GM12878 (cell line): ENCODE results near the gene EIF5. TPM values are rescaled to one million over a fixed set of nuclear protein-coding genes. Genes with fewer than 3 reads are reported as not detected.

Experiments used
- ATAC-seq: fragments of 200-7000 bp; cut with Tn5 transposase; 3 replicates; pipeline ENCODE4 v1.9.1; 2020; ENCODE audit warnings: mild to moderate bottlenecking, moderate library complexity
- BruUV-seq: library from RNA; stranded (reverse); fragments of 400-500 nt; replicated peaks from 2 replicates; lab custom pipeline; 2021; lab: Mats Ljungman, UMichigan
- CTCF ChIA-PET: fragments of 300-600 bp; sonication (Branson Sonifier 250); formaldehyde crosslinking; extraction: SDS; loops from one replicate; lab custom pipeline; 2021; ENCODE audit warnings: inconsistent platforms; lab: Yijun Ruan, JAX
- POLR2A ChIA-PET: fragments of 350-600 bp; formaldehyde crosslinking; extraction: SDS; loops from one replicate; lab custom pipeline; 2021; ENCODE audit warnings: inconsistent platforms; lab: Charles Lee
- RAD21 ChIA-PET: fragments of 300-600 bp; sonication (Branson Sonifier 250); formaldehyde crosslinking; loops from one replicate; lab custom pipeline; 2023; ENCODE audit warnings: antibody characterized with exemption; ENCODE audit not compliant: unreplicated experiment; lab: Charles Lee
- SMC1A ChIA-PET: fragments of 300-600 bp; sonication (Branson Sonifier 250); formaldehyde crosslinking; loops from one replicate; lab custom pipeline; 2023; ENCODE audit not compliant: unreplicated experiment, uncharacterized antibody; lab: Charles Lee
- DNase-seq: peaks from one replicate; pipeline ENCODE4 v3.0.0-alpha.2; 2011; ENCODE audit warnings: low read depth, low spot score
- FAIRE-seq: peaks from 3 replicates; lab custom pipeline; 2011; peaks lifted over from hg19 to GRCh38; lab: Jason Lieb, UNC
- H2AFZ ChIP-seq: 2 replicates; pipeline ENCODE4 v1.6.0; 2011; ENCODE audit warnings: low read depth, low read length, control low read depth; ENCODE audit not compliant: control insufficient read depth
- H3K27ac ChIP-seq: 2 replicates; pipeline ENCODE4 v1.5.1; 2011; ENCODE audit warnings: control low read depth; ENCODE audit not compliant: control insufficient read depth, insufficient read depth
- H3K27me3 ChIP-seq, 2 experiments: replicated peaks in 1 of 2; 2 replicates each; pipeline versions ENCODE4 v1.6.0 to v1.6.1; 2011; ENCODE audit warnings: low read length in 1 of 2; ENCODE audit not compliant: control insufficient read depth in 2 of 2, insufficient read depth in 2 of 2
- H3K36me3 ChIP-seq, 2 experiments: 2 replicates each; pipeline ENCODE4 v1.5.1; 2011; ENCODE audit warnings: low read length in 1 of 2; ENCODE audit not compliant: control insufficient read depth in 2 of 2, insufficient read depth in 2 of 2
- H3K4me1 ChIP-seq: 2 replicates; pipeline ENCODE4 v1.6.1; 2011; ENCODE audit warnings: mild to moderate bottlenecking, low read length, moderate library complexity, mixed read lengths; ENCODE audit not compliant: control insufficient read depth, insufficient read depth
- H3K4me2 ChIP-seq: 2 replicates; pipeline ENCODE4 v1.6.0; 2011; ENCODE audit warnings: control low read depth; ENCODE audit not compliant: control insufficient read depth, insufficient read depth
- H3K4me3 ChIP-seq: fragments of 200-600 bp; sonication (generic); 2 replicates; pipeline ENCODE4 v1.5.1; 2016
- H3K79me2 ChIP-seq: 2 replicates; pipeline ENCODE4 v1.6.0; 2011; ENCODE audit warnings: low read length; ENCODE audit not compliant: control insufficient read depth, insufficient read depth
- H3K9ac ChIP-seq: 2 replicates; pipeline ENCODE4 v1.8.0; 2011; ENCODE audit warnings: low read length, control low read depth, mixed read lengths; ENCODE audit not compliant: control insufficient read depth, insufficient read depth
- H3K9me3 ChIP-seq: replicated peaks from 3 replicates; pipeline ENCODE4 v1.5.1; 2011; ENCODE audit warnings: mild to moderate bottlenecking, low read length; ENCODE audit not compliant: control insufficient read depth, insufficient read depth
- H4K20me1 ChIP-seq: 2 replicates; pipeline ENCODE4 v1.6.0; 2011; ENCODE audit not compliant: control insufficient read depth, insufficient read depth
- BMI1 ChIP-seq: fragments of 450-650 bp; IDR thresholded peaks from 2 replicates; pipeline ENCODE4 v1.6.1; 2016; ENCODE audit warnings: mild to moderate bottlenecking, moderate library complexity, borderline replicate concordance
- E2F4 ChIP-seq: IDR thresholded peaks from 2 replicates; pipeline ENCODE4 v1.6.1; 2012; ENCODE audit warnings: low read depth, low read length, improper control_type of control experiment
- MTA3 ChIP-seq: IDR thresholded peaks from 2 replicates; pipeline ENCODE4 v1.6.1; 2012; ENCODE audit warnings: low read length, inconsistent platforms, borderline replicate concordance
- SP1 ChIP-seq: IDR thresholded peaks from one replicate; pipeline ENCODE4 v1.6.1; 2011; ENCODE audit warnings: low read depth, low read length
- SREBF2 ChIP-seq: IDR thresholded peaks from 2 replicates; pipeline ENCODE4 v1.6.1; 2012; ENCODE audit warnings: mild to moderate bottlenecking, low read length
- TARDBP ChIP-seq: IDR thresholded peaks from 2 replicates; pipeline ENCODE4 v1.6.1; 2016; ENCODE audit warnings: borderline replicate concordance
- ZBTB33 ChIP-seq: fragments of 450-650 bp; IDR thresholded peaks from 2 replicates; pipeline ENCODE4 v1.6.1; 2017; ENCODE audit warnings: mild to moderate bottlenecking
- WGBS: methylation state at CpG from one replicate; pipeline ENCODE4 v1.1.6; 2016; ENCODE audit warnings: low lambda C conversion rate; ENCODE audit not compliant: insufficient replicate concordance, insufficient coverage; ENCODE audit errors: missing lambda C conversion rate; 5-methylcytosine and 5-hydroxymethylcytosine counted together
- in situ Hi-C: fragments of 300-500 bp; cut with MboI; formaldehyde crosslinking; loops from 9 replicates; pipeline ENCODE4 v1.14.3; 2018; ENCODE audit warnings: mixed read lengths
- intact Hi-C: fragments of 100-400 bp; cut with micrococcal nuclease; formaldehyde crosslinking; loops from one replicate; pipeline ENCODE4 v1.14.2; 2022; ENCODE audit not compliant: unreplicated experiment
- polyA plus RNA-seq, 11 experiments: library from polyadenylated mRNA; depleted of rRNA in 4 of 11; unstranded in 6 of 11; stranded (reverse) in 5 of 11; fragments of >200 nt; fragmentation: Nextera tagmentation in 4 of 11; fragmentation: Illumina TruSeq in 1 of 11; extraction: Ambion mirVana in 4 of 11; extraction: Trizol in 1 of 11; gene quantifications; 1 replicate in 1 of 11; 2 replicates in 10 of 11; pipeline versions ENCODE4 v1.2.1 to v1.2.3, GENCODE V29; 2011 to 2016; ENCODE audit warnings: inconsistent platforms in 2 of 11, missing spikeins in 2 of 11, low read depth in 1 of 11
- total RNA-seq, 4 experiments: library from RNA; depleted of rRNA in 3 of 4; stranded (reverse); fragments of >200 nt in 3 of 4; fragmentation: Illumina TruSeq in 1 of 4; extraction: Trizol in 1 of 4; gene quantifications; 2 replicates each; pipeline versions ENCODE4 v1.2.1 to v1.2.3, GENCODE V29; 2013 to 2021

The EIF5 gene
- total and polyA plus RNA-seq, 10 of the 15 experiments (the other 5 are each of a cell fraction or from before 2014, with no cell fraction given): 51.2 to 360 (median 115) TPM

- Histone ChIP-seq H3K9me3 (no peaks in the 10 kb centered on the region), H3K4me1 (peaks cover 18% of the 10 kb centered on the region), H3K4me2 (no peak overlapping the region), H3K36me3 (no peaks in the 10 kb centered on the region), H3K79me2 (no peaks in the 10 kb centered on the region), H3K27me3 (peaks cover 0 to 1% of the 10 kb centered on the region in 2 experiments; a peak in 2 of 4 replicates), H2AFZ (no peak overlapping the region), H4K20me1 (no peaks in the 10 kb centered on the region), H3K9ac (no peak overlapping the region), H3K27ac (no peak overlapping the region), H3K4me3 (no peak overlapping the region)
- SMC1A ChIA-PET: no interaction called here
- BruUV-seq: no TSS peak
- FAIRE-seq (no peak), DNase-seq (no peak), ATAC-seq (no peak)
- in situ Hi-C loops (no loop called here), intact Hi-C loops (no loop called here)
- RAD21 ChIA-PET: no interaction called here
- CTCF ChIA-PET: interaction anchor here (1.8 kb wide), 1 partner anchor 211 kb away, joined by 4 read pairs; no protein-coding TSS in a partner anchor
- 79% methylated on average over 11 of the region's 11 CpGs for WGBS
- POLR2A ChIA-PET: no interaction called here
- TF ChIP-seq E2F4: no peak
- no peak for TF ChIP-seq SREBF2
- TF ChIP-seq BMI1: no peak
- no peak for TF ChIP-seq MTA3
- no peak for TF ChIP-seq ZBTB33
- TF ChIP-seq TARDBP: no peak
- no peak for TF ChIP-seq SP1
These were observed 18.1 kb upstream of the EIF5 start for GRCh38 chr14:103315941-103316340.
